OCI-LY3 (cell line): ENCODE data around the gene ZPLD1.

Source experiments
- CTCF ChIP-seq: fragments of 200-600, 300-600 bp; sonication (generic); IDR thresholded peaks from 2 replicates; pipeline ENCODE4 v1.5.1; 2014; ENCODE audit warnings: antibody characterized with exemption, low read length, low read depth
- EZH2phosphoT487 ChIP-seq: fragments of 200-600 bp; shearing (Covaris generic); IDR thresholded peaks from 2 replicates; pipeline ENCODE4 v1.6.1; 2018; ENCODE audit warnings: antibody characterized with exemption, mixed run types, low read depth

GRCh38 chr3:102398176-102398575 is 36.6 kb upstream of the ZPLD1 start:
- TF ChIP-seq CTCF, result no peak
- TF ChIP-seq EZH2phosphoT487, result no peak
